HL-60 (cell line): ENCODE measurements around the gene ITPR3.

ENCODE experiments used
- DNase-seq, 2 experiments: peaks; one replicate each; pipeline ENCODE4 v3.0.0-alpha.2; 2010 to 2020; ENCODE audit warnings: low read depth in 1 of 2, low spot score in 1 of 2
- H3K27ac ChIP-seq: fragments of 250-450 bp; sonication (Bioruptor Pico); replicated peaks from 2 replicates; pipeline ENCODE4 v1.5.1; 2020; ENCODE audit warnings: mild to moderate bottlenecking, moderate library complexity
- H3K27me3 ChIP-seq: fragments of 250-450 bp; sonication (Bioruptor Pico); 2 replicates; pipeline ENCODE4 v1.5.1; 2021; ENCODE audit warnings: mild to moderate bottlenecking, moderate library complexity; ENCODE audit not compliant: insufficient read depth, poor library complexity, severe bottlenecking
- H3K4me3 ChIP-seq: replicated peaks from 2 replicates; pipeline ENCODE4 v1.5.1; 2011; ENCODE audit warnings: mild to moderate bottlenecking, control low read depth, low read length; ENCODE audit not compliant: insufficient read depth
- CTCF ChIP-seq: IDR thresholded peaks from one replicate; pipeline ENCODE4 v1.5.1; 2011; ENCODE audit warnings: low read length, control low read depth, inconsistent platforms; ENCODE audit not compliant: insufficient read depth
- GABPA ChIP-seq: IDR thresholded peaks from 2 replicates; pipeline ENCODE4 v1.6.1; 2012; ENCODE audit warnings: low read depth
- POLR2AphosphoS5 ChIP-seq: IDR thresholded peaks from 2 replicates; pipeline ENCODE4 v1.6.1; 2012; ENCODE audit warnings: low read depth
- REST ChIP-seq: IDR thresholded peaks from 2 replicates; pipeline ENCODE4 v1.6.1; 2012; ENCODE audit warnings: low read depth; ENCODE audit not compliant: insufficient replicate concordance
- SPI1 ChIP-seq: IDR thresholded peaks from 2 replicates; pipeline ENCODE4 v1.6.1; 2012; ENCODE audit warnings: low read depth, mild to moderate bottlenecking, borderline replicate concordance

ITPR3 gene

GRCh38 chr6:33689148-33689494 is 68.0 kb downstream of the ITPR3 start:
- no peak for DNase-seq
- Histone ChIP-seq H3K4me3 (no peak overlapping the region), H3K27ac (no peak overlapping the region), H3K27me3 (no peaks in the 10 kb centered on the region)
- no peak for TF ChIP-seq POLR2AphosphoS5
- TF ChIP-seq REST = no peak
- no peak for TF ChIP-seq SPI1
- TF ChIP-seq GABPA = no peak
- no peak for TF ChIP-seq CTCF

DNA sequence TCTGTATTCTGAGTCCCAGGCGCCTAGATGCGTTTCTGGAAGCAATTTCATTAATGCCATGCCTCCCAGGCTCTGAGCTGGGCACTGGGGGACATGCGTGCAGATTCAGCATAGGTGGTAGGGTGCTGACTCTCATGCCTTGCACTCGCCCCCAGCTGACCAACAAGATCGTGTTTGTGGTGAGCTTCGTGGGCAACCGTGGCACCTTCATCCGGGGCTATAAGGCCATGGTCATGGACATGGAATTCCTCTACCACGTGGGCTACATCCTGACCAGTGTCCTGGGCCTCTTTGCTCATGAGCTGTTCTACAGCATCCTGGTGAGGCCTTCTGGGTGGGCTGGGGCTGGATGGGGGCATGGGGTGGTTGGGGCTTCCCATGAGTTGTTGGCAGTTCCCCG is 68.8 kb downstream of the ITPR3 start:
- Histone ChIP-seq H3K4me3 (no peak overlapping the region), H3K27me3 (no peaks in the 10 kb centered on the region), H3K27ac (no peak overlapping the region)
- TF ChIP-seq SPI1 = no peak
- TF ChIP-seq CTCF = no peak
- TF ChIP-seq GABPA = no peak
- no peak for TF ChIP-seq REST
- no peak for TF ChIP-seq POLR2AphosphoS5
- DNase-seq = no peak

GRCh38 chr6:33690766-33691165 is 69.6 kb downstream of the ITPR3 start:
- TF ChIP-seq POLR2AphosphoS5 (no peak), CTCF (no peak), GABPA (no peak), SPI1 (no peak), REST (no peak)
- H3K27ac ChIP-seq = no peak overlapping the region

More at GRCh38 chr6:33690766-33691165, 69.6 kb downstream of the ITPR3 start:
- no peak overlapping the region for H3K4me3 ChIP-seq
- DNase-seq = no peak
- H3K27me3 ChIP-seq = no peaks in the 10 kb centered on the region
